ENCODE measurements around the gene CALN1.

DNA sequence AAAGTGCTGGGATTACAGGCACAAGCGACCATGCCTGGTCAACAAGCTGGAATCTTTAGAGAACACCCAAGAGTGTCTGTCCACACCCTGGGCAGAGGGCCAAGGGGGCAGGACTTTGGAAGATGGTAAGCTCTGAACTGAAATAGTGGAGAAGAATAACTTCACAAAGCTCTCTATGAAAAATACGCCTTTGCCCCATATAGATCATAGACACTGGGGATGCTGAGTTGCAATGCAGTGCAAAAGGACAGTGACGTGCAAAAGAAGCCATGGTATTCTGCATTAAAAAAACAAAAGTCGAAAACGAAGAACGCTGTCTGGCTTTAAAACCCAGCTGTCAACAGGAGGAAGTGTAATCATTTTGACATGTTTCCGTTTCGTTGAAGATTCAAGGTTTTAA lies 353.6 kb downstream of the CALN1 start:
- TF ChIP-seq, protein P1, sequence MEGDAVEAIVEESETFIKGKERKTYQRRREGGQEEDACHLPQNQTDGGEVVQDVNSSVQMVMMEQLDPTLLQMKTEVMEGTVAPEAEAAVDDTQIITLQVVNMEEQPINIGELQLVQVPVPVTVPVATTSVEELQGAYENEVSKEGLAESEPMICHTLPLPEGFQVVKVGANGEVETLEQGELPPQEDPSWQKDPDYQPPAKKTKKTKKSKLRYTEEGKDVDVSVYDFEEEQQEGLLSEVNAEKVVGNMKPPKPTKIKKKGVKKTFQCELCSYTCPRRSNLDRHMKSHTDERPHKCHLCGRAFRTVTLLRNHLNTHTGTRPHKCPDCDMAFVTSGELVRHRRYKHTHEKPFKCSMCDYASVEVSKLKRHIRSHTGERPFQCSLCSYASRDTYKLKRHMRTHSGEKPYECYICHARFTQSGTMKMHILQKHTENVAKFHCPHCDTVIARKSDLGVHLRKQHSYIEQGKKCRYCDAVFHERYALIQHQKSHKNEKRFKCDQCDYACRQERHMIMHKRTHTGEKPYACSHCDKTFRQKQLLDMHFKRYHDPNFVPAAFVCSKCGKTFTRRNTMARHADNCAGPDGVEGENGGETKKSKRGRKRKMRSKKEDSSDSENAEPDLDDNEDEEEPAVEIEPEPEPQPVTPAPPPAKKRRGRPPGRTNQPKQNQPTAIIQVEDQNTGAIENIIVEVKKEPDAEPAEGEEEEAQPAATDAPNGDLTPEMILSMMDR (IDR thresholded peaks at IDR 0.05; ENCODE audit: low read length): no peak
- TF ChIP-seq EZH2 (optimal IDR thresholded peaks at IDR 0.05; ENCODE audit: low read depth, low read length): no peak
